BJ (cell line): ENCODE data around the gene CASKIN1. TPM values are rescaled to one million over a fixed set of nuclear protein-coding genes. Genes with fewer than 3 reads are reported as not detected.

Source experiments
- CTCF ChIA-PET: fragments of 350-600 bp; formaldehyde crosslinking; extraction: SDS; loops from one replicate; lab custom pipeline; 2021; ENCODE audit warnings: antibody characterized with exemption, inconsistent platforms; lab: Yijun Ruan, JAX
- POLR2A ChIA-PET: fragments of 300-600 bp; sonication (Branson Sonifier 250); formaldehyde crosslinking; extraction: SDS; loops from one replicate; lab custom pipeline; 2021; ENCODE audit warnings: antibody characterized with exemption; lab: Charles Lee
- DNase-seq: peaks from one replicate; pipeline ENCODE4 v3.0.0-alpha.2; 2011; ENCODE audit warnings: low read depth
- H3K27me3 ChIP-seq: 2 replicates; pipeline ENCODE4 v1.6.0; 2011; ENCODE audit warnings: low read length; ENCODE audit not compliant: control insufficient read depth, insufficient read depth
- H3K36me3 ChIP-seq: 2 replicates; pipeline ENCODE4 v1.5.1; 2011; ENCODE audit warnings: low read length; ENCODE audit not compliant: control insufficient read depth, insufficient read depth
- H3K4me3 ChIP-seq: 2 replicates; pipeline ENCODE4 v1.5.1; 2011; ENCODE audit warnings: low read depth, mild to moderate bottlenecking, control low read depth, low read length
- CTCF ChIP-seq: IDR thresholded peaks from 2 replicates; pipeline ENCODE4 v1.5.1; 2011; ENCODE audit warnings: low read depth, mild to moderate bottlenecking, control low read depth, inconsistent platforms, low read length, moderate library complexity; ENCODE audit not compliant: insufficient read depth
- polyA plus RNA-seq: library from polyadenylated mRNA; depleted of rRNA; stranded (reverse); fragments of >200 nt; gene quantifications from 2 replicates; pipeline ENCODE4 v1.2.3, GENCODE V29; 2011

The CASKIN1 gene
- polyA plus RNA-seq, 1 experiment: 0.01 TPM

- Histone ChIP-seq H3K4me3 (no peak overlapping the region), H3K27me3 (no peaks in the 10 kb centered on the region), H3K36me3 (peaks cover 9% of the 10 kb centered on the region)
- POLR2A ChIA-PET: no interaction called here
- no peak for DNase-seq
- CTCF ChIA-PET: interaction anchor here (0.8 kb wide), 1 partner anchor 8 kb away, joined by 3 read pairs; no protein-coding TSS in a partner anchor
- TF ChIP-seq CTCF: no peak
These were observed 35.4 kb downstream of the CASKIN1 start for GRCh38 chr16:2160915-2161551.

DNA sequence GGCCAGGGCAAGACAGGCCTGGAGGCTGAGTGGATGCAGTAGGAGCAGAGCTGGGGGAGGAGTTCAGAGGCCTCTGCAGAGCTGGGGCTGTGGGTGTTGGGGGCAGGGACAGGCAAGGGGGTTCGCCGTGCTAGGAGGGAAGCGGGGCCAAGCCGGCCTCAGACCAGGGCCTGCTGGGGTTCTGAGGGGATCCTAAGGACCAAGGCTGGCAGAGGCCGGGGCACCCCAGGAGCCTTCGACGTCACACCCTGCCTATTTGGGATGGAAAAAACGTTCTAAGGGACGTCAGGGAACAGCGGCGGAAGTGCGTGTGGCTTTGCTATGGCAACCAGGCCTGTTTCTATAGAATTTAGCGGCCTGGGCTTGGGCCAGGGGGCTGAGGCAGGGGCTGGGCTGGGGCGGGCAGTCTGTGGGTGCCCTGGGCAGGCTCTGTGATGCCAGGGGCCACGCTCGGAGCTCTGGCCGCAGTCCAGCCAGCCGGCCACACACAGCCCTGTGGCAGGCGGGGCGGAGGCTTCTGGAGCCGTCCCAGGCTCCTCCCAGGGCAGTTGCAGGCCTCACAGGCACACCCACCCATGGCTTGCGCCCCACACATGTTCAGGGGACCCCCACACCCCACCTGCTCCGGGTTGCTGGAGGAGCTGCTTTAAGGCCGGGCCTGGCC lies 37.1 kb downstream of the CASKIN1 start:
- no peak overlapping the region for H3K4me3 ChIP-seq
- POLR2A ChIA-PET: no interaction called here
- DNase-seq: no peak
- no peaks in the 10 kb centered on the region for H3K27me3 ChIP-seq
- no peak for TF ChIP-seq CTCF
- H3K36me3 ChIP-seq: peaks cover 5% of the 10 kb centered on the region; the same call in 1 of the 2 replicates
- CTCF ChIA-PET: interaction anchor here (0.5 to 1.1 kb wide), 3 partner anchors 19 to 438 kb away, joined by 3 read pairs; no protein-coding TSS in a partner anchor

- Histone ChIP-seq H3K27me3 (no peaks in the 10 kb centered on the region), H3K36me3 (peaks cover 7% of the 10 kb centered on the region), H3K4me3 (no peak overlapping the region)
- CTCF ChIA-PET: no interaction called here
- no peak for DNase-seq
- POLR2A ChIA-PET: no interaction called here
- TF ChIP-seq CTCF: no peak
These were observed 38.2 kb downstream of the CASKIN1 start for GRCh38 chr16:2158262-2158638.

DNA sequence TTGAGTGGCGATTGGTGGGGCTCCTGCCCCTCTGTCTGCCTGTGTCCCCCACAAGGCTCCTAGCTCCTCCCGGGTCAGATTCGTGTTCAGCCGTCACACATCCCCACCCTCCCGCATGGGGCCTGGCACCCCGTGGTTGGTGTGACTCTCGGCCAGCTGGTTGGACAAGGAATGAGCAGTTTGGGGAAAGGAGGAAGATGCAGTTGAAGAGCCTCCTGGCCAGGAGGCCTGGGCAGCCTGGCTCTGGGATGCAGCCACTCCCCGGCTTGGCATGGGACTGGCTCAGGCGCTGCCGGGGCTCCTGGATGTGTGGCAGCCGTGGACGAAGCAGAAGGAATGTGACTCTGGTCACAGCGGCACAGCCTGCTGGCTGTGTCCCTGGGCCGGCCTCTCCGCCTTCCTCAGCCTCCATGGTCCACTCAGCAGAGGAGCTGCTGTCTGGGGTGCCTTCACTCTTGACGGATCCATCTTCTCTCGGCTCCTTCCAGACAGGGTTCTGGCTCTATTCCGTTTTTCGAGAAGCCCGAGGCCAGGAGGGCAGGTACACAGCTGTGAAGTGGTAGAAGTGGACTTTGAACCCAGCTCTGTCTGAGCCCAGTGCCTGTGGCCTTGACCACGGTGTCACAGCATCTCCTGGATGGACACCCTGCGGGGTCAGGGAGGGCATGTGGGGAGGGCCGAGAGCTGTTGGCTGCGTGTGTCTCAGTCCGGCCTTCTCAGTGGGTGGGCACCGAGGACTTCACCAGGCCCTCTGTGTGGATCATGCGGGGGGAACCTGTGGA lies 38.7 kb downstream of the CASKIN1 start:
- DNase-seq: no peak
- Histone ChIP-seq H3K4me3 (no peak overlapping the region), H3K27me3 (no peaks in the 10 kb centered on the region), H3K36me3 (peaks cover 13% of the 10 kb centered on the region)
- TF ChIP-seq CTCF: no peak
- CTCF ChIA-PET: no interaction called here
- POLR2A ChIA-PET: no interaction called here

- Histone ChIP-seq H3K36me3 (peaks cover 14% of the 10 kb centered on the region), H3K4me3 (peak overlapping the region; percentile 59), H3K27me3 (no peaks in the 10 kb centered on the region)
- CTCF ChIA-PET: no interaction called here
- POLR2A ChIA-PET: interaction anchor here (1.0 kb wide), 1 partner anchor 10 kb away, joined by 4 read pairs; no protein-coding TSS in a partner anchor
- DNase-seq: no peak
- no peak for TF ChIP-seq CTCF
These were observed 39.6 kb downstream of the CASKIN1 start for GRCh38 chr16:2156849-2157224.
